HG03196 (cell line): ENCODE measurements around the gene OR4S2.

ENCODE experiments used
- ATAC-seq: cut with Tn5 transposase; IDR thresholded peaks from one replicate; pipeline ENCODE4 v1.9.1; 2021; ENCODE audit not compliant: unreplicated experiment

OR4S2 gene, protein sequence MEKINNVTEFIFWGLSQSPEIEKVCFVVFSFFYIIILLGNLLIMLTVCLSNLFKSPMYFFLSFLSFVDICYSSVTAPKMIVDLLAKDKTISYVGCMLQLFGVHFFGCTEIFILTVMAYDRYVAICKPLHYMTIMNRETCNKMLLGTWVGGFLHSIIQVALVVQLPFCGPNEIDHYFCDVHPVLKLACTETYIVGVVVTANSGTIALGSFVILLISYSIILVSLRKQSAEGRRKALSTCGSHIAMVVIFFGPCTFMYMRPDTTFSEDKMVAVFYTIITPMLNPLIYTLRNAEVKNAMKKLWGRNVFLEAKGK

DNA sequence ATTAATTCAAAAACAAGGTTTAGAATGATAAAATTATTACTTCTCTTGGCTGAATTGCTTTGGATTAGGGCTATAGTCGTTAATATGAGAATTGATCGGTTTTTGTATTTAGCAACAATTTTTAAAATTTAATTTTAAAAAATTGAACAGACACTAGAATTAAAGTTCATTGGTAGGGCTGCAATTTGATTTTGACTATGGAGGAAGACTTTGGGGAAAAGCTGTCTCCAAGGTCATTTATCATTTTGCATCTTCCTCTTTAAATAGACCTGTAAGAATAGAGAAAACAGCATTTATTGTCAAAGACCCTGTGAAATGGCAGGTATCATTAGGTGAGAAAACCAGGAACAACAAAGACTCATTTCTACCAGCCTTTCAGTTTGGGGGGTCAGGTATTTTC, at the start of gene OR4S2:
Gene OR4S2, plus strand, starts transcription at position 301 of the 400 bp plus-strand sequence. CDS start 2,577 bp downstream, outside the sequence.
- no peak for ATAC-seq

DNA sequence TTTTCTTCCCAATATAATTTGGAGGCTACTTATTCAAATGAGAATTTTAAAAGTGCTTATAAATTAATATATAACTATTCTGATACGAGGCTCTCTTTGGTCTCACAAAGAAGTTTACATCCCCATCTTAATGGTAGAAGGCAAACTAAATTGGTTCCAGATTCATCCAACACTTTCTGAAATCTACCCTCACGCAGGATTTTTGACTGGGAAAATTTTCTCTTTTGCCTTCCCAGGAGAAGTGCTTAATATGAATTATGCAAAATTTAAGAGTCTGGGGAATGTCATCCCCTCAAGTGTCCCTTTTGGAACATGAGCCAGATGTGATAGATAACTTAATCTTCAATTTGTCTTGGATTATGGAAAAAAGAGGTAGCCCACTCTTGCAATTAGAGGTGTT, 40.6 kb upstream of the OR4S2 start, which contains the start of gene OR4C11:
Gene OR4C11, minus strand, starts transcription at position 101 of the 400 bp plus-strand sequence. CDS start 3,272 bp downstream, outside the sequence.
- ATAC-seq = no peak

DNA sequence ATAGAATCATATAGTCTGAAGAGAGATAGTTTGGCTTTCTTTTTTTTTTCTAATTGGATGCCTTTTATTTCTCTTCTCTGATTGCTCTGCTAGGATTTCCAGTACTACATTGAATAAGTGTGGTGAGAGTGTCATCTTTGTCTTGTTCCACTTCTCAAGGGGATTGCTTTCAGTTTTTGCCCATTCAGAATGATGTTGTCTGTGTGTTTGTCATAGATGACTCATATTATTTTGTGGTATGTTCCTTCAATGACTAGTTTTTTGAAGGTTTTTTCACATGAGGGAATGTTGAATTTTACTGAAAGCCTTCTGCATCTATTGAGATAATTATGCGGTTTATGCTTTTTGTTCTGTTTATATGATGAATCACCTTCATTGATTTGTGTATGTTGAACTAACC, 23.6 kb upstream of the OR4S2 start:
- no peak for ATAC-seq

DNA sequence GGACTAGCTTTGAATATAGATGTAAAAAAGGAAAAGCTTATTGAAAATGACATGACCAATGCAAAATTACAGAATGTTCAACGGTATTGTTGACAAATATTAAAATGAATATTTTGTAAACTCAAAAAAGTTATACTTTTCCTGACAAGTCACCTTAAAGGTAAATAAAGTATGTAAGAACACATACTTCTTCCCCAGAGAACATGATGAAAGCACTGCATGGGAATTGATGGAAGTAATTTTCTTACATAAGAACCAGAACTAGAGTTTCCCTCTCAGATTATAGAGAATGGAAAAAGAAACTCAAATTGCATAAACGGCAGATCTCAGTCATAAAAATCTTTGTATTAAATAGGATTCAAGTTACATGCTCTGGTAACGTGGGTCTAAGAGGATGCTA, 13.3 kb upstream of the OR4S2 start, which contains the start of gene OR4P4:
Gene OR4P4, plus strand, starts transcription at position 301 of the 400 bp plus-strand sequence.
- ATAC-seq = no peak

DNA sequence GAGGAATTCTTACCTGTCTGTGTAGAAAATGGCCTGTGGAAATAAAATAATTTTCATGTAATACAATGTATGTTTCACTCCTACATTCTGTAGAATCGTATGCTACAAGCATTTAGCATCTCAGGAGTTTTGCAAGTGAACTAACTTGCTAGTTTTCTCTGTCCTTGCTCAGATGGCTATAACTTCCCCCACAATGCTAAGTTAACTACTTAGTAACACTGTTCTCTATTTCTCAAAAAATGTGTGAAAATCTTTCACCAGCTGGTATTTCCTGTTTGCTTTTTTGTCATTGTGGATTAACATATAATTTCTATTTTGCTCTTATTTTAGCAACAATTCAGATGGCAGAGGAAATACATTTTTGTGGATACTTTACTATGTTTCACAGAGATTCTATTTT, 4.4 kb downstream of the OR4S2 start:
- no peak for ATAC-seq

DNA sequence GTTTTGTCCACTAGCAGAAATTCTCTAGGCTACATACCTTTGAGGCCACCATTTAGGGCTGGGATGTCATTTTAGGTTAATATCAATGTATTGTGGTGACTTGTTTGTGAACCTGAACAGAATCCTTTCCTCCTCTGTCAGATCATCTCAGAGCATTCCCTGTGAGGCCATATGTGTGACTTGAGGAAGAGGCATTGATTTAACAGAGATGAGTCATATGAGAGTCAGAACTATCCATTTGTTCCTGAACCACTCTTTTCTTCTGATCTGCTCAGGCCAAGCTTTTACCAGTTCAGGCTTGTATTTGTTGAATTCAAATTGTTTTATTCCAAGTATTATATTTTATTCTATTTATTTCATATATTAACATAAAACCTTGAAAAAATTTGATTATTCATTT, 7.0 kb downstream of the OR4S2 start:
- ATAC-seq = no peak

DNA sequence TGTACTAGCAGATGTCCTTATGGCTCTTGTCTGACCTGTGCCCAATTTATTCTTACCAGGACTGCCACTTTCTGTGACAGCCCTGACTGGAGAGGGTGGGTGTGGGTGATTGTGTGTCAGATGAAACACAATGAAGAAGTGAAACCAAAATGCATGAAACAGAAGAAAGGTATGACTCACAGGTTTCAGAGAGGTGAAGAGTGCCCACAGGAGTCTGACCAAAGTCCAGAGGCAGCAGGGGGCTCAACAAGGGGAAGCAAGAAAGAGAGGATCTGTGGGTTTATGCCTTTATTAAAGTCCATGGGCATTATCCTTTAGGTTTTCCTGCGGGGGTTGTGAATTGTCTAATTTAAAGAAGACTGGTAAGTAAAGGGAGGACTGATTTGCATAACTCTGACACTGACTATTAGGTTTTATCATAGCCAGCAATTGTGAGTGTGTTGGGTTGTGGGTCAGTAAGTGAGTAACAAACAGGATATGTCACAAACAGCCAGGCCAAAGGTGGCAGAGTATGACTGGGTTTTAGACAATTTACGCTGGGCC, 10.0 kb downstream of the OR4S2 start:
- ATAC-seq = peak; percentile 96

DNA sequence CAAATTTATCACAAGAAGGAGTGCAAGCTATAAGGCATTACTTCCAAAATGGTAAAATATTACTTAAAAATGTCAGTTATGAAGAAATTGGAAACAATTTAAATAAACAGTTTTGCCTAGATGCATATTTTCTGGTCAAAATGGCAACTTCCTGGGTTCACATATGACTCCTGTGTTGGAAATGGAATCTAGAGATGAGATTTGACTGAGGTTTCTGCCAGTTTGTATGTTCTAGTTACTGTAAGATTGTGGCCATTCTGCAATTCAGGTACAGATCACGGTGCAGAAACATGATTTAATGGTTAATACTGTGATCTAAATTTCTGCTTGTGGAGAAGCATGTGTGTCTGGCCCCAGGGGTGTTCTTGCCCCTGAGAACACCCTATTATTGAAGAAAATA, 10.5 kb downstream of the OR4S2 start:
- peak; percentile 50 for ATAC-seq

DNA sequence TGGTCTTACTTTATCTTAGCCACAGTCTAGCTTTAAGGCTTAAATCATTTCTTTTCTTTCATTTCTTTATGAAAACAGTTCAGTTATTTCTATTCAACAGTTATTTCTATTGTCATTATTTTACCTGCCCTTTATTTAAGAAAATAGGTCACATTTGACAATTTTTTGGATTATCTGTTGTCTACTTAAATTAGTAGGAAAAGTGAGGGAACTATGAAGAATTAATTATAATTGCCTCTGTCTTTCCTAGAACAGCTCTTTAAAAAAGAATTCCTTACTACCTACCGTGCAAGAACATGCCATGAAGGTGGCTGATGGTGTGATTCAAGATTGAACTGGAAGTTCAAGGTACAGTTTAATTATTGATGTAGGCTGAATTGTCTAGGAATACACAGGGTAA, 13.8 kb downstream of the OR4S2 start, which contains the start of gene OR4C6:
Gene OR4C6, plus strand, starts transcription at position 301 of the 400 bp plus-strand sequence. CDS start 2,966 bp downstream, outside the sequence.
- ATAC-seq = no peak

DNA sequence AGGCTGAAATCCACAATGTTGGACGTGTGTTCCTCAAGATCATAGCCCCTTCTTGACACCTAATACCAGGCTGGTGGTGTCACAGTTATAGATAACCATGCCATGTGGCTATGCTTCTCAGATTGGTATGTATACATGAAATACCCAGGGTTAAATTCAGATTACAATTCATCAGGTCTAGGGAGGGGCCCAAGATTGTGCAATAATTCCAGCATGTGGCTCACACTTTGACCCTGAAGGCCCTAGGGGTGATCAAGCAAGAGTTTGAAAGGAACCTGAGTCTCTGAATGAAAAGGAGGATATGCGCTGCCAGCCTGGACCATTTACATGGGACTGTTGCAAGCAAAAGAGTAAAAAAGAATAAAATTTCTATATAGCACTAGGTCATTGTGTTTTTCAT, 21.2 kb downstream of the OR4S2 start:
- no peak for ATAC-seq

DNA sequence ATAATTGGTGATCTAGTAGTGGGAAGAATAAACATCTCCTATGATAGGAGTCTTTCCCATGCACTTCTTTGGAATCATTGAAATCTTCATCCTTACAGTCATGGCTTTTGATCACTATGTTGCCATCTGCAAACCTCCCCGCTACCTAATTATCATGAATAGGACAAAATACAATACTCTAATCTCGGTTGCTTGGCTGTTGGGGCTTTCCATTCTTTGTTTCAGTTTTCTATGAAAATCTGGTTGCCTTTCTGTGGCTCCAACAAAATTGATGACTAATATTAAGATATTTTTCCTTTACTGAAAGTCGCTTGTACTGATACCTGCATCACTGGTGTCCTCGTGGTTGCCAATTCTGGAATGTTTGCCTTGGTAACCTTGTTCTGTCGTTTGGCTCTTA, 25.7 kb downstream of the OR4S2 start:
- ATAC-seq = no peak

DNA sequence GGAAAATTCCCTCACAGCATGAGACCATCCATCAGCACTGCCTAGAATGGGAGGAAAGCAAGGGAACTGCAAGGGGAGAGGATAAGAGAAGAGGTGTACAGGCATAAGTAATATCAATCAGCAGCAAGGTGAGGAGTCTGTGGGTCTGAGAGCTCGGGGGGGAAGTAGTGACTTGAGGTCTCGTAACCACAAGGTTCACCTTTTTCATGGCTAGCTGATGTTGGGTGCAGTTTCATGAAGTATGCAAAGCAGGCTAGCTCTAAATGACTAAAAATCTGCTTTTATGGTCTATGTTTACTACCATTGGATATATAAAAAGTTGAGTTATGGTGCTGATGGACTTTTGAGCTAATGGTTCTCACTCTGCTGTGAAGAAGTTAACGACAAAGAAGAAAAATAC, 49.7 kb downstream of the OR4S2 start:
- ATAC-seq = peak; percentile 97

DNA sequence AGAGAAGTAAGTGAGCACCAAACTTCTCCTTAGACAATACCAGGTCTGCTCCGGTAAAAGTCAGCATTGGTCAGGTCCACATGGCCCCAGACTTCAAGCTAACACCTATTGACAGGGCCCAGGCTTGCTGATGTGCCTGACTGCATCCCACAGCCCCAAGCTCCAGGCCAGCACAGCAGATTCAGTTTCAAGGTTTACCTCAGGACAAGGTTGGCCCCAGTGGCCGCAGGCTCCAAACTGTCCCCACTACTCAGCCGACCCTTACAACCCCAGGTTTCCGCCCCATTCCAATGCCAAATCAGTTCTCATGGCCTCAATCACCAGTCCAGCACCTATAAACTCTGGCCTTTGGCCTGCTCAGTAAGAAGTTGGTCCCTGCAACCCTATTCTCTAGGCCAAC, 53.3 kb downstream of the OR4S2 start:
- no peak for ATAC-seq
